ENCODE measurements around the gene CPSF6.
"Not testable (repeated sequence)": the region's sequence is repeated elsewhere in the genome, so short reads cannot be mapped to it uniquely, and the experiment has no call there.

The CPSF6 gene, protein sequence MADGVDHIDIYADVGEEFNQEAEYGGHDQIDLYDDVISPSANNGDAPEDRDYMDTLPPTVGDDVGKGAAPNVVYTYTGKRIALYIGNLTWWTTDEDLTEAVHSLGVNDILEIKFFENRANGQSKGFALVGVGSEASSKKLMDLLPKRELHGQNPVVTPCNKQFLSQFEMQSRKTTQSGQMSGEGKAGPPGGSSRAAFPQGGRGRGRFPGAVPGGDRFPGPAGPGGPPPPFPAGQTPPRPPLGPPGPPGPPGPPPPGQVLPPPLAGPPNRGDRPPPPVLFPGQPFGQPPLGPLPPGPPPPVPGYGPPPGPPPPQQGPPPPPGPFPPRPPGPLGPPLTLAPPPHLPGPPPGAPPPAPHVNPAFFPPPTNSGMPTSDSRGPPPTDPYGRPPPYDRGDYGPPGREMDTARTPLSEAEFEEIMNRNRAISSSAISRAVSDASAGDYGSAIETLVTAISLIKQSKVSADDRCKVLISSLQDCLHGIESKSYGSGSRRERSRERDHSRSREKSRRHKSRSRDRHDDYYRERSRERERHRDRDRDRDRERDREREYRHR

DNA sequence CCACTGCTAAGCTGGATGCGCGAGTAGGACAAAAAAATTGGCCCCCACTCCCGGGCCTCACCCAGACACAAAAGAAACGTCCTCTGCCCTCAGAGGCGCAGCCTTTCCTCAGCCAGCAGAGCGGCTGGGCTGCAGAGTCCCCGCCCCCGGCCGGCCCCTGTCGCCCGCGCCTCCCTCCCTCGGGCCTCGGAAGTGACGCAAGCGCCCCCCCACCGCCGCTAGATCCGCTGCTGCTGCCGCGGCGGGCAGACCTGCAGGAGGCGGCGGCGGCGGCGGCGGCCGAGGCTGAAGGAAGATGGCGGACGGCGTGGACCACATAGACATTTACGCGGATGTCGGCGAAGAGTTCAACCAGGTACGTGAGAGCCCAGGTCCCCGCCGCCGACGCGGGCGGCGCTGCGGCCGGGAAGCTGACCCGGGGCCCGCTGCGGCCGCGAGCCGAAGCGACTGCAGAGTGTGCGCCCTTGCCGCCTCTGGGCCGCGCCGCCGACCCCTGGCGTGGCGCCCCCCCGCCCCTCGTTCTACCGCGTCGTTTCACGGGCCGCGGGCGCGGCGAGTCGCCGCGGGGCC is at the start of gene CPSF6:
TSS of gene CPSF6 (plus strand) at position 218 of the 570 bp plus-strand sequence. CDS start at position 296, 78 bp downstream.
- ChIA-PET POLR2A (ENCODE audit: low non-redundant PET) (no interaction called here), CTCF (no interaction called here)
- peak; percentile 92 for DNase-seq (ENCODE audit: low spot score)
- TF ChIP-seq, protein P1, sequence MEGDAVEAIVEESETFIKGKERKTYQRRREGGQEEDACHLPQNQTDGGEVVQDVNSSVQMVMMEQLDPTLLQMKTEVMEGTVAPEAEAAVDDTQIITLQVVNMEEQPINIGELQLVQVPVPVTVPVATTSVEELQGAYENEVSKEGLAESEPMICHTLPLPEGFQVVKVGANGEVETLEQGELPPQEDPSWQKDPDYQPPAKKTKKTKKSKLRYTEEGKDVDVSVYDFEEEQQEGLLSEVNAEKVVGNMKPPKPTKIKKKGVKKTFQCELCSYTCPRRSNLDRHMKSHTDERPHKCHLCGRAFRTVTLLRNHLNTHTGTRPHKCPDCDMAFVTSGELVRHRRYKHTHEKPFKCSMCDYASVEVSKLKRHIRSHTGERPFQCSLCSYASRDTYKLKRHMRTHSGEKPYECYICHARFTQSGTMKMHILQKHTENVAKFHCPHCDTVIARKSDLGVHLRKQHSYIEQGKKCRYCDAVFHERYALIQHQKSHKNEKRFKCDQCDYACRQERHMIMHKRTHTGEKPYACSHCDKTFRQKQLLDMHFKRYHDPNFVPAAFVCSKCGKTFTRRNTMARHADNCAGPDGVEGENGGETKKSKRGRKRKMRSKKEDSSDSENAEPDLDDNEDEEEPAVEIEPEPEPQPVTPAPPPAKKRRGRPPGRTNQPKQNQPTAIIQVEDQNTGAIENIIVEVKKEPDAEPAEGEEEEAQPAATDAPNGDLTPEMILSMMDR (conservative IDR thresholded peaks at IDR 0.05; ENCODE audit: low read depth) = no peak
- H3K27ac ChIP-seq = peak within 1 kb of the TSS; percentile 90

DNA sequence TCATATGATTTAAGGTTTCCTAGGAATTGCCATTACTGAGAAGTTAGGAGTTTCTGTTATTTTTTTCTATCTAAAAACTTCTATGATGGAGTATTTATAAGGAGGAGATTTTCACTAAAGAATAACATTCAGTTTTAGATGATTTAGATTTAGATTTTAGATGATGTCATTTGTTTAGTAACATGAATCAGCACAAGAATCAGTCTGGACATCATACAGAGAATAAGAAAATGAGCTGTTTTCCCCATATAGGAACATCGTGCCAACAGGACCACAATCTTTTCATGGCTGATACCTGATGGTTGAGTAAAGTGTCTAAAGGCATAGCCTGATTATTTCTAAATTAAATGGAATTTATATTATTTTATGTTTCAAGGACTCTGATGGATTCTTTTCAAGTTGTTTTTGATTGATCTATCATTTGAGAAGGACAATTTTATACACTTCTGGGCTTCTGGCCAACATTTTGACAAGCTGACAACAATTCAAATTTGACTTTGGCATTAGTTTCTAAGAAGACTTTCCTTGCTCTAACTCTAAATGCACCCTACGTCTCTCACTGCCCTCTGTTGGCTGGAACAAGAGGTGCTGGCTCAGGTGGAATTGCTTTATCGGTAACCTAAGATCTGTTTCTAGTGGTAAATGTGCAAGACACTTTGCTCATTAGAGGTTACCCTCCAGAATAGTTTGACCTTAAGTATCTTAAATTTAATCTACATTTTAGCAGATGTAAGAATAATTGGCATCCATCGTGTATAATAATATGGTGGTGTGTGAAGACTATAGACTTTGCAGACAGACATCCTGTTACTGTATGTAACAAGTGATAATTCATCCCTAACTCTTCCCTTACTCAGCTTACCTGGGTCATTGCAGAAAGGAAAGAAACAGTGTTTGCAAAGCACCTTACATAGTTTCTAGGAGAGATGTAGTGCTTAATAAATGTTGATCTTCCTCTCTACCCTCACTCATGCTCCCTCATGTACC is 42.8 kb upstream of the CPSF6 start:
- no peak overlapping the region for H3K27ac ChIP-seq
- TF ChIP-seq, protein P1 (conservative IDR thresholded peaks at IDR 0.05; ENCODE audit: low read depth) = no peak
- DNase-seq (ENCODE audit: low spot score) = no peak
- POLR2A ChIA-PET (ENCODE audit: low non-redundant PET) = no interaction called here
- CTCF ChIA-PET = interaction anchor here (1.2 kb wide), 1 partner anchor 13 kb away, joined by 3 read pairs; no protein-coding TSS in a partner anchor

DNA sequence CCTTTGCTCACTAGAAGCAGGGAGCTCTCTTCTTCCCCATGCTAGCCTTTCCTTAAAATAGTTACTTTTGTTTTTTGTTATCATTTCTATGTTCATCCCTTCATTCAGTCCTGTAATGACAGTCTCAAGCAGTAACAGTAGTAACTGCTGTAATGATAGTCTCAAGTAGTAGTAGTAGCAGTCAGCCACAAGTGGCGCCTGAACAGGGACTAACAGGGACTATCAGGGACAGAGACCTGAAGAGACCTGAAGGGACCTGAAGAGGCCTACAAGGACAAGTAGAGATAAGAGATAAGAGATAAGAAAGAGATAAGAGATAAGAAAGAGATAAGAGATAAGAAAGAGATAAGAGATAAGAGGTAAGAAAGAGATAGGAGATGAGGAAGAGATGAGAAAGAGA is 39.4 kb upstream of the CPSF6 start:
- H3K27ac ChIP-seq; POLR2A ChIA-PET (ENCODE audit: low non-redundant PET); CTCF ChIA-PET; DNase-seq (ENCODE audit: low spot score): not testable (repeated sequence)

DNA sequence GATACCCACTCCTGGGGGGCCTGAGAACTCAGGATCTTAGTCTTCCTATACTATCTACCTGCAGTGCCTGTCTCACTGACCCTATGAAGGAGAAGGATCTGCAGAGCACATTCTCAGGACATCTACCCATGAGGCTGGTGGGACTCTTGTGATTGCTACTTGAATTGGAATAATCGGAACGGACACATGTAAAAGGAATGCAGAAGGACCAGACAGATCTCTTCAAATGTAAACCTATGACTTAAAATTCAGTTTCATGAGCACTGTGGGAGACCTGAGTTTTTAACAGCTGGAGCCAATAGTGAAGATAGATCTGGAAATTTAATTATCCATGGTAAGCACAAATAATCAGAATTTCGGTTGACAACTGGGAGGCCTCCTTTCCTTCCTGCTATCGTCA is 35.2 kb upstream of the CPSF6 start:
- no peak for DNase-seq (ENCODE audit: low spot score)
- H3K27ac ChIP-seq = no peak overlapping the region
- TF ChIP-seq, protein P1 (conservative IDR thresholded peaks at IDR 0.05; ENCODE audit: low read depth) = no peak
- POLR2A ChIA-PET (ENCODE audit: low non-redundant PET) = no interaction called here
- CTCF ChIA-PET = no interaction called here

DNA sequence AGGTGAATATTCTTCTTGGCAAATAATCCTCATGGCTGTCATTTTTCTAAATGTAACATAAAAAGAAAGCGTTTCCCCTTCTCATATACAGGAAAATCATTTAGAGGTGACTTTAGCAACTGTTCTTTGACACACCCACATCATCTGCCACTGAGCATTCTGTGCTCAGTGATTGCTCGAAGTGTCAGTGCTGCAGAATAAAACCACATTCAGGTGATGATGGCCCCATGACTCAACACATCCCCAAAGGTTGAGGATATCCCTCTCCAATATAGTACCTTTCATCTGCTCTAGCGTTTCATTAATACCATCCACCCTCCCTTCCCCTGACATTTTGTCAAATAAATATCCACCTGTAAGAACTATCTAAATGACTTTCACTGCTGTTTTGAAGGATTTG is 28.7 kb upstream of the CPSF6 start:
- TF ChIP-seq, protein P1 (conservative IDR thresholded peaks at IDR 0.05; ENCODE audit: low read depth) = no peak
- POLR2A ChIA-PET (ENCODE audit: low non-redundant PET) = interaction anchor here (0.7 kb wide), 1 partner anchor 1094 kb away, joined by 3 read pairs; no protein-coding TSS in a partner anchor

DNA sequence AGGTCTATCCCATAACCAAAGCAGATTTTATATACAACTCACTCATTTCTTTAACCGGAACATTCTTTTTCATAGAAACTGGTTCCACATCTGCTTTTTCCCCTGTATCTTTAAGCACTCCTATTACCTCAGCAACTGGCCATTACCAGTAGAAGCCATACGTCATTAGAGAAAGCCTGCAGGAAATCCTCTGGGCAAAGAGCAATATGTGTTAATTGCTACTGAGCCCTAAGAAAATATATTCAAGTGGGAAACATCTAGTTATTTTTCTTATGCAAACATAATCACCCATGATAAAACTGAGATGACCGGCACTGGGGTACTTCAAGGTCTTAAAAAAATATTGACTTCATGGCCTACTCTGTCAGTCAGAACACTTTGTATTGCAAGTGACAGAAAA is 28.2 kb upstream of the CPSF6 start:
- no peak overlapping the region for H3K27ac ChIP-seq
- ChIA-PET POLR2A (ENCODE audit: low non-redundant PET) (no interaction called here), CTCF (no interaction called here)
- DNase-seq (ENCODE audit: low spot score) = no peak
- TF ChIP-seq, protein P1 (conservative IDR thresholded peaks at IDR 0.05; ENCODE audit: low read depth) = no peak

More for the DNA sequence above, 28.7 kb upstream of the CPSF6 start:
- H3K27ac ChIP-seq = no peak overlapping the region
- no peak for DNase-seq (ENCODE audit: low spot score)
- CTCF ChIA-PET = no interaction called here
